Endothelial cell of umbilical vein (primary cell): ENCODE data around the gene RTN3.

Experiments
- EZH2 ChIP-seq: IDR thresholded peaks from 2 replicates; pipeline ENCODE4 v1.6.1; 2012; ENCODE audit warnings: borderline replicate concordance, low read depth, mild to moderate bottlenecking, moderate library complexity, low read length, inconsistent platforms; ENCODE audit not compliant: severe bottlenecking
- FOS ChIP-seq: IDR thresholded peaks from 2 replicates; pipeline ENCODE4 v1.6.1; 2011; ENCODE audit warnings: mild to moderate bottlenecking, low read length, moderate library complexity, borderline replicate concordance; ENCODE audit not compliant: insufficient read depth
- JUN ChIP-seq: IDR thresholded peaks from 2 replicates; pipeline ENCODE4 v1.6.1; 2011; ENCODE audit warnings: borderline replicate concordance, low read depth; ENCODE audit not compliant: insufficient read length, insufficient read depth
- MAX ChIP-seq: IDR thresholded peaks from 2 replicates; pipeline ENCODE4 v1.6.1; 2011; ENCODE audit not compliant: insufficient read depth, insufficient read length
- MYC ChIP-seq: IDR thresholded peaks from one replicate; pipeline ENCODE4 v1.6.1; 2011; ENCODE audit warnings: mild to moderate bottlenecking, low read depth, low read length
- POLR2A ChIP-seq: IDR thresholded peaks from 2 replicates; pipeline ENCODE4 v1.6.1; 2012; ENCODE audit warnings: low read depth, mild to moderate bottlenecking, control low read depth, low read length
- POLR2AphosphoS5 ChIP-seq: IDR thresholded peaks from 2 replicates; pipeline ENCODE4 v1.6.1; 2012; ENCODE audit warnings: low read depth, mild to moderate bottlenecking, control low read depth, low read length, moderate library complexity; ENCODE audit not compliant: insufficient read depth
- TF ChIP-seq, protein P1 (sequence below), 2 donors: IDR thresholded peaks; 1 replicate in 1 of 2; 2 replicates in 1 of 2; pipeline ENCODE4 v1.5.1; 2011; ENCODE audit warnings: low read length in 2 of 2, mild to moderate bottlenecking in 2 of 2, moderate library complexity in 2 of 2, control low read depth in 1 of 2, inconsistent platforms in 1 of 2, low read depth in 1 of 2; ENCODE audit not compliant: insufficient read depth in 1 of 2; ENCODE audit errors: extremely low read depth in 1 of 2

- TF ChIP-seq, protein P1, sequence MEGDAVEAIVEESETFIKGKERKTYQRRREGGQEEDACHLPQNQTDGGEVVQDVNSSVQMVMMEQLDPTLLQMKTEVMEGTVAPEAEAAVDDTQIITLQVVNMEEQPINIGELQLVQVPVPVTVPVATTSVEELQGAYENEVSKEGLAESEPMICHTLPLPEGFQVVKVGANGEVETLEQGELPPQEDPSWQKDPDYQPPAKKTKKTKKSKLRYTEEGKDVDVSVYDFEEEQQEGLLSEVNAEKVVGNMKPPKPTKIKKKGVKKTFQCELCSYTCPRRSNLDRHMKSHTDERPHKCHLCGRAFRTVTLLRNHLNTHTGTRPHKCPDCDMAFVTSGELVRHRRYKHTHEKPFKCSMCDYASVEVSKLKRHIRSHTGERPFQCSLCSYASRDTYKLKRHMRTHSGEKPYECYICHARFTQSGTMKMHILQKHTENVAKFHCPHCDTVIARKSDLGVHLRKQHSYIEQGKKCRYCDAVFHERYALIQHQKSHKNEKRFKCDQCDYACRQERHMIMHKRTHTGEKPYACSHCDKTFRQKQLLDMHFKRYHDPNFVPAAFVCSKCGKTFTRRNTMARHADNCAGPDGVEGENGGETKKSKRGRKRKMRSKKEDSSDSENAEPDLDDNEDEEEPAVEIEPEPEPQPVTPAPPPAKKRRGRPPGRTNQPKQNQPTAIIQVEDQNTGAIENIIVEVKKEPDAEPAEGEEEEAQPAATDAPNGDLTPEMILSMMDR (IDR thresholded peaks at IDR 0.05; ENCODE audit: extremely low read depth in 1 of 2, insufficient read depth in 1 of 2, low read depth in 1 of 2, low read length in 2 of 2) = peak; percentile 67 to 75
- TF ChIP-seq EZH2 (no peak), POLR2A (no peak), JUN (no peak), POLR2AphosphoS5 (no peak), MAX (no peak), MYC (no peak), FOS (no peak)
These were observed 57.5 kb downstream of the RTN3 start for GRCh38 chr11:63738720-63739360.
